Heart left ventricle (tissue), 13 donors: ENCODE data around the gene KCNMA1.

Experiments
- POLR2A ChIP-seq, 2 donors: fragments of 450-650 bp; IDR thresholded peaks; one replicate each; pipeline ENCODE4 v1.6.1; 2017; ENCODE audit warnings: antibody characterized with exemption in 2 of 2, mild to moderate bottlenecking in 2 of 2, moderate library complexity in 2 of 2
- TF ChIP-seq, protein P1 (sequence below), 12 donors: fragments of 200-600 bp; sonication (generic) in 4 of 12; IDR thresholded peaks; one replicate each; pipeline versions ENCODE4 v1.5.0 to v1.8.0; 2018 to 2022; ENCODE audit warnings: antibody characterized with exemption in 12 of 12, mild to moderate bottlenecking in 5 of 12
- donor health status: ischemic (EF 13 %, LVEDD 7.1; RV severe dilation, severe dysfunction).
- donor health status: DM: no; HTN: yes; CAD: no.
- donor health status: DM: no; HTN: no; CAD: no.
- donor health status: ischemic (EF 25% LVEDD 6.9; RV normal size, moderate dysfunction).
- donor health status: ischemic (EF 25% LVEDD 5.7; RV mildly dilated, moderate dysfunction).
- donor health status: ischemic (EF 35%, LVEDD 5.7; RV mildly dilated, moderate dysfunction).
- donor health status: nonischemic (EF 11% LVEDD 7.7; RV severe dilation, severe dysfunction).
- donor health status: DM: yes; HTN: yes; CAD: no.
- donor health status: PGD.
- donor health status: ischemic (EF 29% LVEDD 5.4; RV normal size, mild dysfunction).
- donor health status: nonischemic (EF 23%, LVEDD 6.1; RV moderate dilation, normal function).

DNA sequence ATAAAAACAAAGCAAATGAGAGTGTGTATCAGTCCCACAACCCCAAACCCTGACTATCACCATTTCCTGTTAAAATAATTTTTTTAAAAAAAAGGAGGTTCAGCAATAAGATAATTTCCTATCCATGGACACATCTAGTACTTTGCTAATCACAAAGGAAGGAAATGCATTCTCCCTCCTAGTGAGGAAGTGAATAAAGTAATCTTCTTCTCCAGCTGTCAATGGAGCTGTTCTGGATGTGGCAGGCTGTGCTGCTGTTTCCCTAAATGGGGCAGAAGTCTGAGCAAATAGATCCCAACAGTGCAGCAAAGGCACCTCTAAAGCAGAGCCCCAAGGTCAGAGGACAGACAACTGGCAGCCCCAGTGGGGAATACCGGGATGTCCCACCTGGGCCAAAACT, 540.0 kb downstream of the KCNMA1 start:
- no peak for TF ChIP-seq POLR2A (IDR thresholded peaks at IDR 0.05)
- TF ChIP-seq, protein P1, sequence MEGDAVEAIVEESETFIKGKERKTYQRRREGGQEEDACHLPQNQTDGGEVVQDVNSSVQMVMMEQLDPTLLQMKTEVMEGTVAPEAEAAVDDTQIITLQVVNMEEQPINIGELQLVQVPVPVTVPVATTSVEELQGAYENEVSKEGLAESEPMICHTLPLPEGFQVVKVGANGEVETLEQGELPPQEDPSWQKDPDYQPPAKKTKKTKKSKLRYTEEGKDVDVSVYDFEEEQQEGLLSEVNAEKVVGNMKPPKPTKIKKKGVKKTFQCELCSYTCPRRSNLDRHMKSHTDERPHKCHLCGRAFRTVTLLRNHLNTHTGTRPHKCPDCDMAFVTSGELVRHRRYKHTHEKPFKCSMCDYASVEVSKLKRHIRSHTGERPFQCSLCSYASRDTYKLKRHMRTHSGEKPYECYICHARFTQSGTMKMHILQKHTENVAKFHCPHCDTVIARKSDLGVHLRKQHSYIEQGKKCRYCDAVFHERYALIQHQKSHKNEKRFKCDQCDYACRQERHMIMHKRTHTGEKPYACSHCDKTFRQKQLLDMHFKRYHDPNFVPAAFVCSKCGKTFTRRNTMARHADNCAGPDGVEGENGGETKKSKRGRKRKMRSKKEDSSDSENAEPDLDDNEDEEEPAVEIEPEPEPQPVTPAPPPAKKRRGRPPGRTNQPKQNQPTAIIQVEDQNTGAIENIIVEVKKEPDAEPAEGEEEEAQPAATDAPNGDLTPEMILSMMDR (IDR thresholded peaks at IDR 0.05), result no peak
